ENCODE results near the gene FETUB.

The FETUB gene

GRCh38 chr3:186605561-186606545 lies 34.3 kb upstream of the FETUB start:
- DNase-seq (ENCODE audit: insufficient read length, low spot score): no peak
- TF ChIP-seq CTCF (IDR thresholded peaks at IDR 0.05; ENCODE audit: insufficient read depth, missing control alignments): no peak
- no peak for FAIRE-seq

- FAIRE-seq (no peak), DNase-seq (ENCODE audit: insufficient read length, low spot score) (no peak)
- TF ChIP-seq CTCF (IDR thresholded peaks at IDR 0.05; ENCODE audit: insufficient read depth, missing control alignments): no peak
Observed at GRCh38 chr3:186608624-186609215, 31.5 kb upstream of the FETUB start.

- DNase-seq (ENCODE audit: insufficient read length, low spot score) (no peak), FAIRE-seq (no peak)
- TF ChIP-seq CTCF (IDR thresholded peaks at IDR 0.05; ENCODE audit: insufficient read depth, missing control alignments): peak; percentile 14
Observed at GRCh38 chr3:186609247-186609868, 30.8 kb upstream of the FETUB start.

GRCh38 chr3:186612065-186612464 lies 28.1 kb upstream of the FETUB start:
- FAIRE-seq: no peak
- no peak for TF ChIP-seq CTCF (IDR thresholded peaks at IDR 0.05; ENCODE audit: insufficient read depth, missing control alignments)
- no peak for DNase-seq (ENCODE audit: insufficient read length, low spot score)

- no peak for TF ChIP-seq CTCF (IDR thresholded peaks at IDR 0.05; ENCODE audit: insufficient read depth, missing control alignments)
- no peak for FAIRE-seq
- no peak for DNase-seq (ENCODE audit: insufficient read length, low spot score)
Observed at GRCh38 chr3:186612721-186613636, 27.2 kb upstream of the FETUB start, which contains the start of gene AHSG. Gene AHSG, plus strand, starts transcription at chr3:186613060. Its CDS starts 82 bp downstream, at chr3:186613142.

- FAIRE-seq (no peak), DNase-seq (ENCODE audit: insufficient read length, low spot score) (no peak)
- TF ChIP-seq CTCF (IDR thresholded peaks at IDR 0.05; ENCODE audit: insufficient read depth, missing control alignments): no peak
Observed at GRCh38 chr3:186613637-186614265, 26.4 kb upstream of the FETUB start.

Data from D721Med (cell line).